Natural killer cell treated with Interleukin-12 subunit alpha and Interleukin-12 subunit beta and Interleukin-15 and Interleukin-18, amount 100 ng/mL, for 72 hours (primary cell): ENCODE measurements around the gene AP4B1. TPM values are rescaled to one million over a fixed set of nuclear protein-coding genes. Genes with fewer than 3 reads are reported as not detected.
"Not testable (repeated sequence)": the region's sequence is repeated elsewhere in the genome, so short reads cannot be mapped to it uniquely, and the experiment has no call there.

ENCODE experiments used
- ATAC-seq, 2 donors: fragments of 150-1000 bp; cut with Tn5 transposase in 1 of 2; sonication (Bioruptor Pico), chemical (Tn5 transposase) in 1 of 2; 2 replicates each; pipeline ENCODE4 v1.10.0; 2021
- DNase-seq: peaks from one replicate; pipeline ENCODE4 v3.0.0; 2022; ENCODE audit warnings: low spot score
- H3K27ac Mint-ChIP-seq, 2 donors: 1 replicate in 1 of 2; 2 replicates in 1 of 2; pipeline ENCODE4 v1.8.0; 2022; ENCODE audit warnings: mixed read lengths in 2 of 2, mild to moderate bottlenecking in 1 of 2, moderate library complexity in 1 of 2
- H3K27me3 Mint-ChIP-seq, 2 donors: 1 replicate in 1 of 2; 2 replicates in 1 of 2; pipeline ENCODE4 v1.8.0; 2022; ENCODE audit warnings: mixed read lengths in 2 of 2
- H3K36me3 Mint-ChIP-seq: one replicate; pipeline ENCODE4 v1.8.0; 2022; ENCODE audit warnings: mixed read lengths
- H3K4me1 Mint-ChIP-seq, 2 donors: 1 replicate in 1 of 2; 2 replicates in 1 of 2; pipeline ENCODE4 v1.8.0; 2022; ENCODE audit warnings: low read depth in 2 of 2, mixed read lengths in 2 of 2, mild to moderate bottlenecking in 1 of 2
- H3K4me3 Mint-ChIP-seq: one replicate; pipeline ENCODE4 v1.8.0; 2022; ENCODE audit warnings: mixed read lengths
- H3K9me3 Mint-ChIP-seq: 2 replicates; pipeline ENCODE4 v1.8.0; 2022; ENCODE audit warnings: mixed read lengths
- total RNA-seq, 2 donors: library from RNA; stranded (reverse); gene quantifications; one replicate each; pipeline ENCODE4 v1.2.3, GENCODE V29; 2022

Gene AP4B1
- total RNA-seq, result 10 to 100 TPM; 40.4 to 76.0 TPM

- peak; percentile 95 to 96 for ATAC-seq
- Mint-ChIP-seq H3K4me3 (peak within 1 kb of the TSS; percentile 93), H3K27ac (peak within 1 kb of the TSS; percentile 87 to 95), H3K36me3 (peaks cover 21% of the 10 kb centered on the region), H3K4me1 (peaks cover 39 to 43% of the 10 kb centered on the region in 2 donors), H3K9me3 (no peaks in the 10 kb centered on the region), H3K27me3 (no peaks in the 10 kb centered on the region)
- peak; percentile 100 for DNase-seq
Observed at GRCh38 chr1:113904674-113905434, at the start of gene AP4B1, which contains the start of gene DCLRE1B. AP4B1 (minus strand) TSS chr1:113904799; CDS start chr1:113904717, 82 bp downstream. DCLRE1B (plus strand) TSS chr1:113905326; CDS start chr1:113905587, 261 bp downstream.

- peaks cover 10% of the 10 kb centered on the region for H3K36me3 Mint-ChIP-seq
- no peaks in the 10 kb centered on the region for H3K27me3 Mint-ChIP-seq
- ATAC-seq (no peak), DNase-seq (no peak)
- no peak overlapping the region for H3K4me3 Mint-ChIP-seq
- no peaks in the 10 kb centered on the region for H3K9me3 Mint-ChIP-seq
- no peak overlapping the region for H3K27ac Mint-ChIP-seq
- peaks cover 28 to 37% of the 10 kb centered on the region in 2 donors for H3K4me1 Mint-ChIP-seq
Observed at GRCh38 chr1:113951719-113952118, 47.1 kb upstream of the AP4B1 start.

GRCh38 chr1:113950908-113951307 lies 46.3 kb upstream of the AP4B1 start:
- no peaks in the 10 kb centered on the region for H3K9me3 Mint-ChIP-seq
- H3K36me3 Mint-ChIP-seq, result peaks cover 10% of the 10 kb centered on the region
- ATAC-seq (no peak), DNase-seq (no peak)
- H3K4me3 Mint-ChIP-seq, result no peak overlapping the region
- peaks cover 32 to 45% of the 10 kb centered on the region in 2 donors for H3K4me1 Mint-ChIP-seq
- no peaks in the 10 kb centered on the region for H3K27me3 Mint-ChIP-seq
- peak overlapping the region in 1 of 2 donors; percentile 41 for H3K27ac Mint-ChIP-seq

GRCh38 chr1:113949007-113949406 lies 44.4 kb upstream of the AP4B1 start:
- H3K27ac Mint-ChIP-seq, result peak overlapping the region; percentile 56 to 86
- peaks cover 12% of the 10 kb centered on the region for H3K36me3 Mint-ChIP-seq
- peaks cover 38 to 53% of the 10 kb centered on the region in 2 donors for H3K4me1 Mint-ChIP-seq
- H3K9me3 Mint-ChIP-seq, result no peaks in the 10 kb centered on the region
- no peaks in the 10 kb centered on the region for H3K27me3 Mint-ChIP-seq
- ATAC-seq (no peak), DNase-seq (no peak)
- H3K4me3 Mint-ChIP-seq, result no peak overlapping the region

GRCh38 chr1:113948151-113948550 lies 43.6 kb upstream of the AP4B1 start:
- peaks cover 15% of the 10 kb centered on the region for H3K36me3 Mint-ChIP-seq
- DNase-seq, H3K9me3 Mint-ChIP-seq, H3K27me3 Mint-ChIP-seq, ATAC-seq: not testable (repeated sequence)
- peak overlapping the region; percentile 56 to 86 for H3K27ac Mint-ChIP-seq
- peaks cover 41 to 56% of the 10 kb centered on the region in 2 donors for H3K4me1 Mint-ChIP-seq
- H3K4me3 Mint-ChIP-seq, result peak overlapping the region; percentile 52

GRCh38 chr1:113947388-113948107 lies 42.9 kb upstream of the AP4B1 start:
- no peak for ATAC-seq
- Mint-ChIP-seq H3K9me3 (no peaks in the 10 kb centered on the region), H3K27ac (peak overlapping the region; percentile 56 to 86), H3K36me3 (peaks cover 17% of the 10 kb centered on the region), H3K4me1 (peaks cover 41 to 59% of the 10 kb centered on the region in 2 donors), H3K4me3 (peak overlapping the region; percentile 48), H3K27me3 (no peaks in the 10 kb centered on the region)
- DNase-seq, result no peak

- Mint-ChIP-seq H3K36me3 (peaks cover 17% of the 10 kb centered on the region), H3K27me3 (no peaks in the 10 kb centered on the region)
Observed at GRCh38 chr1:113946678-113947387, 42.2 kb upstream of the AP4B1 start.

GRCh38 chr1:113946112-113946511 lies 41.5 kb upstream of the AP4B1 start:
- no peaks in the 10 kb centered on the region for H3K27me3 Mint-ChIP-seq
- peaks cover 45 to 57% of the 10 kb centered on the region in 2 donors for H3K4me1 Mint-ChIP-seq
- no peaks in the 10 kb centered on the region for H3K9me3 Mint-ChIP-seq
- peaks cover 20% of the 10 kb centered on the region for H3K36me3 Mint-ChIP-seq
- H3K4me3 Mint-ChIP-seq, result peak overlapping the region; percentile 20
- no peak for ATAC-seq
- peak overlapping the region; percentile 56 to 86 for H3K27ac Mint-ChIP-seq
- no peak for DNase-seq

More at GRCh38 chr1:113946678-113947387, 42.2 kb upstream of the AP4B1 start:
- Mint-ChIP-seq H3K4me3 (peak overlapping the region; percentile 48), H3K4me1 (peaks cover 42 to 59% of the 10 kb centered on the region in 2 donors), H3K9me3 (no peaks in the 10 kb centered on the region), H3K27ac (peak overlapping the region; percentile 56 to 86)
- ATAC-seq, result no peak
- no peak for DNase-seq

GRCh38 chr1:113945329-113945728 lies 40.7 kb upstream of the AP4B1 start:
- H3K4me3 Mint-ChIP-seq, result peak overlapping the region; percentile 3
- H3K27ac Mint-ChIP-seq, result peak overlapping the region; percentile 56 to 86
- H3K4me1 Mint-ChIP-seq, result peaks cover 53 to 65% of the 10 kb centered on the region in 2 donors
- ATAC-seq (no peak), DNase-seq (no peak)
- H3K27me3 Mint-ChIP-seq, result no peaks in the 10 kb centered on the region
- peaks cover 27% of the 10 kb centered on the region for H3K36me3 Mint-ChIP-seq
- H3K9me3 Mint-ChIP-seq, result no peaks in the 10 kb centered on the region

- DNase-seq (no peak), ATAC-seq (peak; percentile 35 to 71)
- H3K27ac Mint-ChIP-seq, result peak overlapping the region; percentile 62 to 84
- peaks cover 27% of the 10 kb centered on the region for H3K36me3 Mint-ChIP-seq
- no peaks in the 10 kb centered on the region for H3K27me3 Mint-ChIP-seq
- H3K4me3 Mint-ChIP-seq, result peak overlapping the region; percentile 36
- H3K4me1 Mint-ChIP-seq, result peaks cover 63 to 73% of the 10 kb centered on the region in 2 donors
- no peaks in the 10 kb centered on the region for H3K9me3 Mint-ChIP-seq
Observed at GRCh38 chr1:113943028-113943811, 38.6 kb upstream of the AP4B1 start.

- no peak for DNase-seq
- no peak for ATAC-seq
- Mint-ChIP-seq H3K4me1 (peaks cover 66 to 75% of the 10 kb centered on the region in 2 donors), H3K27me3 (no peaks in the 10 kb centered on the region), H3K36me3 (peaks cover 29% of the 10 kb centered on the region), H3K9me3 (no peaks in the 10 kb centered on the region), H3K27ac (no peak overlapping the region), H3K4me3 (no peak overlapping the region)
Observed at GRCh38 chr1:113942527-113942926, 37.9 kb upstream of the AP4B1 start.

- Mint-ChIP-seq H3K4me1 (peaks cover 60 to 71% of the 10 kb centered on the region in 2 donors), H3K27me3 (no peaks in the 10 kb centered on the region), H3K36me3 (peaks cover 34% of the 10 kb centered on the region), H3K4me3 (peak overlapping the region; percentile 82), H3K27ac (peak overlapping the region; percentile 90 to 94), H3K9me3 (no peaks in the 10 kb centered on the region)
- ATAC-seq, result no peak
- DNase-seq, result no peak
Observed at GRCh38 chr1:113941245-113941559, 36.6 kb upstream of the AP4B1 start.
